Body of pancreas (tissue), 4 donors: ENCODE measurements around the gene ANKRD29.

ENCODE experiments used
- POLR2A ChIP-seq, 3 donors: fragments of 450-650 bp; IDR thresholded peaks; one replicate each; pipeline ENCODE4 v1.6.1; 2016; ENCODE audit warnings: antibody characterized with exemption in 3 of 3, mild to moderate bottlenecking in 2 of 3
- TF ChIP-seq, protein P1 (sequence below), 7 experiments: fragments of 450-650 bp in 4 of 7; fragments of 200-600 bp in 3 of 7; sonication (generic) in 3 of 7; IDR thresholded peaks; one replicate each; pipeline ENCODE4 v1.5.1; 2016 to 2019; ENCODE audit warnings: antibody characterized with exemption in 7 of 7

DNA sequence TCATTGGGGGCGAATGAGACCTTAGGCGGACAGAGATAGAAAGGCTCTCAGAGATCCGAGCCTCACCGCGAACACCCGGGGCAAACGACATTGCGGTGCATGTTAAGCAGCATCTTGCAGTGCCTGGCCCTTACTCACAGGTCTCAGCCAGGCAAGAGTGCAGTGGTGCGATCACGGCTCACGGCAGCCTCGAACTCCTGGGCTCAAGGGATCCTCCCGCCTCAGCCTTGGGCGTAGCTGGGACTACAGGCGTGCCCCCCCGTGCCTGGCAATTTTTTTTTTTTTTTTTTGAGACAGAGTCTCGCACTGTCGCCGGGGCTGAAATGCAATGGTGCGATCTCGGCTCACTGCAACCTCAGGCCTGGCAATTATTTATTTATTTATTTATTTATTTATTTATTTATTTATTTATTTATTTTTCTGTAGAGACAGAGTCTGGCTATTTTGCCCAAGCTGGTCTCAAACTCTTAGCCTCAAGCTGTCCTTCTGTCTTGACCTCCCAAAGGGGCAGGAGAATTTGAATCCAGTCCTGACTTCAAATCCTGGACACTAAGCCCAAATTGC, 27.9 kb upstream of the ANKRD29 start:
- TF ChIP-seq, protein P1, sequence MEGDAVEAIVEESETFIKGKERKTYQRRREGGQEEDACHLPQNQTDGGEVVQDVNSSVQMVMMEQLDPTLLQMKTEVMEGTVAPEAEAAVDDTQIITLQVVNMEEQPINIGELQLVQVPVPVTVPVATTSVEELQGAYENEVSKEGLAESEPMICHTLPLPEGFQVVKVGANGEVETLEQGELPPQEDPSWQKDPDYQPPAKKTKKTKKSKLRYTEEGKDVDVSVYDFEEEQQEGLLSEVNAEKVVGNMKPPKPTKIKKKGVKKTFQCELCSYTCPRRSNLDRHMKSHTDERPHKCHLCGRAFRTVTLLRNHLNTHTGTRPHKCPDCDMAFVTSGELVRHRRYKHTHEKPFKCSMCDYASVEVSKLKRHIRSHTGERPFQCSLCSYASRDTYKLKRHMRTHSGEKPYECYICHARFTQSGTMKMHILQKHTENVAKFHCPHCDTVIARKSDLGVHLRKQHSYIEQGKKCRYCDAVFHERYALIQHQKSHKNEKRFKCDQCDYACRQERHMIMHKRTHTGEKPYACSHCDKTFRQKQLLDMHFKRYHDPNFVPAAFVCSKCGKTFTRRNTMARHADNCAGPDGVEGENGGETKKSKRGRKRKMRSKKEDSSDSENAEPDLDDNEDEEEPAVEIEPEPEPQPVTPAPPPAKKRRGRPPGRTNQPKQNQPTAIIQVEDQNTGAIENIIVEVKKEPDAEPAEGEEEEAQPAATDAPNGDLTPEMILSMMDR (IDR thresholded peaks at IDR 0.05): no peak
- TF ChIP-seq POLR2A (IDR thresholded peaks at IDR 0.05): no peak
